GM19035 (cell line): ENCODE results near the gene SUSD6.
"Not testable (repeated sequence)": the region's sequence is repeated elsewhere in the genome, so short reads cannot be mapped to it uniquely, and the experiment has no call there.

Experiments
- ATAC-seq: cut with Tn5 transposase; IDR thresholded peaks from one replicate; pipeline ENCODE4 v1.9.1; 2021; ENCODE audit not compliant: unreplicated experiment

SUSD6 gene

GRCh38 chr14:69692594-69692993 lies 81.2 kb downstream of the SUSD6 start:
- ATAC-seq = no peak

- ATAC-seq = peak; percentile 58
These were observed 81.7 kb downstream of the SUSD6 start for GRCh38 chr14:69693145-69693544.

GRCh38 chr14:69693801-69694729 lies 82.7 kb downstream of the SUSD6 start:
- ATAC-seq = no peak

- no peak for ATAC-seq
These were observed 83.4 kb downstream of the SUSD6 start for GRCh38 chr14:69694730-69695281.

- ATAC-seq = no peak
These were observed 84.2 kb downstream of the SUSD6 start for GRCh38 chr14:69695322-69696203.

GRCh38 chr14:69696204-69696527 lies 84.8 kb downstream of the SUSD6 start:
- ATAC-seq = no peak

GRCh38 chr14:69696633-69697557 lies 85.5 kb downstream of the SUSD6 start:
- no peak for ATAC-seq

GRCh38 chr14:69698572-69698971 lies 87.2 kb downstream of the SUSD6 start:
- ATAC-seq = no peak

GRCh38 chr14:69699243-69699642 lies 87.8 kb downstream of the SUSD6 start:
- ATAC-seq = not testable (repeated sequence)

GRCh38 chr14:69699748-69700303 lies 88.4 kb downstream of the SUSD6 start:
- no peak for ATAC-seq

- no peak for ATAC-seq
These were observed 89.2 kb downstream of the SUSD6 start for GRCh38 chr14:69700575-69700974.

- no peak for ATAC-seq
These were observed 89.9 kb downstream of the SUSD6 start for GRCh38 chr14:69701291-69701690.

GRCh38 chr14:69701857-69702256 lies 90.5 kb downstream of the SUSD6 start:
- ATAC-seq = no peak

GRCh38 chr14:69703047-69704039 lies 91.9 kb downstream of the SUSD6 start:
- no peak for ATAC-seq

- no peak for ATAC-seq
These were observed 92.9 kb downstream of the SUSD6 start for GRCh38 chr14:69704319-69704718.

GRCh38 chr14:69705706-69706105 lies 94.3 kb downstream of the SUSD6 start:
- ATAC-seq = no peak

GRCh38 chr14:69708049-69708448 lies 96.7 kb downstream of the SUSD6 start:
- no peak for ATAC-seq

- ATAC-seq = no peak
These were observed 97.5 kb downstream of the SUSD6 start for GRCh38 chr14:69708586-69709560.
